ENCODE measurements around the gene HPS3. TPM values are rescaled to one million over a fixed set of nuclear protein-coding genes. Genes with fewer than 3 reads are reported as not detected.

HPS3 gene
- total RNA-seq, 1 donor from 2014 or later: 17.4 TPM

- peaks cover 19% of the 10 kb centered on the region for H3K4me1 Mint-ChIP-seq
- DNase-seq (ENCODE audit: low read depth, low spot score): no peak
- TF ChIP-seq CTCF (conservative IDR thresholded peaks at IDR 0.05): no peak
- H3K36me3 Mint-ChIP-seq (ENCODE audit: low read depth): peaks cover 18% of the 10 kb centered on the region
- H3K27me3 Mint-ChIP-seq (ENCODE audit: low read depth): no peaks in the 10 kb centered on the region
- peak overlapping the region; percentile 99 for H3K27ac Mint-ChIP-seq (ENCODE audit: unreplicated experiment)
- H3K4me3 Mint-ChIP-seq: peak overlapping the region; percentile 100
- H3K9me3 Mint-ChIP-seq: peaks cover 3% of the 10 kb centered on the region
These were observed 43.6 kb upstream of the HPS3 start for GRCh38 chr3:149085828-149086231.

DNA sequence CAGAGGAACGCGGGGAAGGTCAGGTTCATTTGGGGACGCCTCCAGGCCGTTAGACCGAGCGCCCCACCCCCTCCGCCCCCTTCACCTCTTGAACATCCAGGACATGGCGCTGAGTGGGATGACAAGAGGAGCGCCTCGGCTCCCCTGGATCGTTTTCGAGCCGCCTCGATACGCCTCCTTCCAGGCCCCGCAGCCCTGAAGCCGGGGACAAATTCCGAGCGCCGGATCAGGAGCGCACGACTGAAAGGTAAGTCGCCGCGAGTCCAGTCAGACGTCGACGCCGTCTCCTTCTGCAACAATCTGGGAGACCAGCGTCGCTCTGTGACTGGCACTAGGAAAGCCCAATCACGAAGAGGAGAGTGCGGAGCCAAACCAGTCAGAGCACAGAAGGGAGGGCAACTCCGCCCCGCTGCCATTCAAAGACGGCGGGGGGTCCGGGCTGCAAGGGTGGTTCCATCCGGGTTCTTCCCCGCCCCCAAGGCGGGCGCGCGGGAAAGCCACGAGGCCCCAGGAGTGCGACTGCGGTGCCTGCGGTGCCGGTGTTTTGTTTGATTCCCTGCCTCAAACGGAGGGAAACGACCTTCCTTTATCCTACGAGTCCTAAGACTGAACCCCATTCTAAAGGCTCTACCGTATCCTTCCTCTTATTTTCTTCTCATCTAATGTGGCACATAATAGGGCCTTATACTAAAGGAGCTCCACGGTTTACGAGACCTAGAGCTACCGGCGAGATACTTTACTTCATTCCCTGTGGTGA is 43.0 kb upstream of the HPS3 start, which contains the start of gene HLTF:
Gene HLTF, minus strand, starts transcription at position 302 of the 757 bp plus-strand sequence. Its CDS starts 197 bp downstream, at position 105.
- Mint-ChIP-seq H3K4me3 (peak within 1 kb of the TSS; percentile 100), H3K27ac (ENCODE audit: unreplicated experiment) (peak within 1 kb of the TSS; percentile 99), H3K4me1 (peaks cover 19% of the 10 kb centered on the region), H3K27me3 (ENCODE audit: low read depth) (no peaks in the 10 kb centered on the region), H3K9me3 (peaks cover 3% of the 10 kb centered on the region), H3K36me3 (ENCODE audit: low read depth) (peaks cover 18% of the 10 kb centered on the region)
- TF ChIP-seq CTCF (conservative IDR thresholded peaks at IDR 0.05): no peak
- peak; percentile 96 for DNase-seq (ENCODE audit: low read depth, low spot score)

- DNase-seq (ENCODE audit: low read depth, low spot score): no peak
- peaks cover 19% of the 10 kb centered on the region for H3K4me1 Mint-ChIP-seq
- peaks cover 3% of the 10 kb centered on the region for H3K9me3 Mint-ChIP-seq
- TF ChIP-seq CTCF (conservative IDR thresholded peaks at IDR 0.05): no peak
- H3K4me3 Mint-ChIP-seq: peak overlapping the region; percentile 100
- no peaks in the 10 kb centered on the region for H3K27me3 Mint-ChIP-seq (ENCODE audit: low read depth)
- peaks cover 15% of the 10 kb centered on the region for H3K36me3 Mint-ChIP-seq (ENCODE audit: low read depth)
- no peak overlapping the region for H3K27ac Mint-ChIP-seq (ENCODE audit: unreplicated experiment)
These were observed 42.2 kb upstream of the HPS3 start for GRCh38 chr3:149087208-149087607.

DNA sequence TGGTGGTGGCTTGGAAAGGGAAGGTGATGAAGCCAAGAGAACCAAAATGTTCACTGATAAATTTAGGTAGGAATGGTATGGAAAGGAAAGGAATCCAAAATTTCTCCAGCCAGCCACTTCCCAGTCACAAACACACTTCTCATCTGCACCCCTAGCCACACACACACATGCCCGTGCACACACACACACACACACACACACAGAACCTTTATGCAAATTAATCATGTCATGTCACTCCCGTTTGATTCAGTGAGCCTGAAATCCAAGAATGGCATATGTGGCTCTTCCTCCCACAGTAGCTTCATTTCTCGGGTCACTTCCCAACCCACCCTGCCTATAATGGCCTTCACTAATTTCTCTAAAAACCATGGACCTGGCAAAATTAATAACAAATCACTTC is 40.0 kb upstream of the HPS3 start:
- no peak for TF ChIP-seq CTCF (conservative IDR thresholded peaks at IDR 0.05)
- Mint-ChIP-seq H3K27me3 (ENCODE audit: low read depth) (no peaks in the 10 kb centered on the region), H3K27ac (ENCODE audit: unreplicated experiment) (no peak overlapping the region), H3K36me3 (ENCODE audit: low read depth) (peaks cover 8% of the 10 kb centered on the region), H3K4me1 (peaks cover 13% of the 10 kb centered on the region), H3K9me3 (peaks cover 3% of the 10 kb centered on the region), H3K4me3 (no peak overlapping the region)
- no peak for DNase-seq (ENCODE audit: low read depth, low spot score)

GRCh38 chr3:149090461-149090860 is 39.0 kb upstream of the HPS3 start:
- Mint-ChIP-seq H3K36me3 (ENCODE audit: low read depth) (peaks cover 6% of the 10 kb centered on the region), H3K4me1 (peaks cover 4% of the 10 kb centered on the region), H3K9me3 (peaks cover 3% of the 10 kb centered on the region), H3K27ac (ENCODE audit: unreplicated experiment) (no peak overlapping the region), H3K4me3 (no peak overlapping the region), H3K27me3 (ENCODE audit: low read depth) (no peaks in the 10 kb centered on the region)
- no peak for TF ChIP-seq CTCF (conservative IDR thresholded peaks at IDR 0.05)
- no peak for DNase-seq (ENCODE audit: low read depth, low spot score)

All from neural crest cell (in vitro differentiated cells).